ENCODE results near the gene CNRIP1.

The CNRIP1 gene

DNA sequence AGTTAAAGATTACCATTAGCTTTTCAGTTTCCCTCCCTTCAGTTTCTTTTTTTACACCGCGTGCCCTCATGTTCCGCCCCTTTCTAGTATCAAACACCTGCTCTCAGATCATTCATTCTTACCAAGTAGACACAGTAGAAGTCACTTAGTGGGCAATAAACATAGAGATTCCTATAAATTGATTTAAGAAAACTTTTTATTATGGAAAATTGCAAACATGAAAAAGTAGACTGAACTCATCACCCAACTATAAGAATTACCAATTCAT lies 21.2 kb upstream of the CNRIP1 start:
- TF ChIP-seq, protein P1, sequence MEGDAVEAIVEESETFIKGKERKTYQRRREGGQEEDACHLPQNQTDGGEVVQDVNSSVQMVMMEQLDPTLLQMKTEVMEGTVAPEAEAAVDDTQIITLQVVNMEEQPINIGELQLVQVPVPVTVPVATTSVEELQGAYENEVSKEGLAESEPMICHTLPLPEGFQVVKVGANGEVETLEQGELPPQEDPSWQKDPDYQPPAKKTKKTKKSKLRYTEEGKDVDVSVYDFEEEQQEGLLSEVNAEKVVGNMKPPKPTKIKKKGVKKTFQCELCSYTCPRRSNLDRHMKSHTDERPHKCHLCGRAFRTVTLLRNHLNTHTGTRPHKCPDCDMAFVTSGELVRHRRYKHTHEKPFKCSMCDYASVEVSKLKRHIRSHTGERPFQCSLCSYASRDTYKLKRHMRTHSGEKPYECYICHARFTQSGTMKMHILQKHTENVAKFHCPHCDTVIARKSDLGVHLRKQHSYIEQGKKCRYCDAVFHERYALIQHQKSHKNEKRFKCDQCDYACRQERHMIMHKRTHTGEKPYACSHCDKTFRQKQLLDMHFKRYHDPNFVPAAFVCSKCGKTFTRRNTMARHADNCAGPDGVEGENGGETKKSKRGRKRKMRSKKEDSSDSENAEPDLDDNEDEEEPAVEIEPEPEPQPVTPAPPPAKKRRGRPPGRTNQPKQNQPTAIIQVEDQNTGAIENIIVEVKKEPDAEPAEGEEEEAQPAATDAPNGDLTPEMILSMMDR (IDR thresholded peaks at IDR 0.05; ENCODE audit: low read depth, low read length): no peak

DNA sequence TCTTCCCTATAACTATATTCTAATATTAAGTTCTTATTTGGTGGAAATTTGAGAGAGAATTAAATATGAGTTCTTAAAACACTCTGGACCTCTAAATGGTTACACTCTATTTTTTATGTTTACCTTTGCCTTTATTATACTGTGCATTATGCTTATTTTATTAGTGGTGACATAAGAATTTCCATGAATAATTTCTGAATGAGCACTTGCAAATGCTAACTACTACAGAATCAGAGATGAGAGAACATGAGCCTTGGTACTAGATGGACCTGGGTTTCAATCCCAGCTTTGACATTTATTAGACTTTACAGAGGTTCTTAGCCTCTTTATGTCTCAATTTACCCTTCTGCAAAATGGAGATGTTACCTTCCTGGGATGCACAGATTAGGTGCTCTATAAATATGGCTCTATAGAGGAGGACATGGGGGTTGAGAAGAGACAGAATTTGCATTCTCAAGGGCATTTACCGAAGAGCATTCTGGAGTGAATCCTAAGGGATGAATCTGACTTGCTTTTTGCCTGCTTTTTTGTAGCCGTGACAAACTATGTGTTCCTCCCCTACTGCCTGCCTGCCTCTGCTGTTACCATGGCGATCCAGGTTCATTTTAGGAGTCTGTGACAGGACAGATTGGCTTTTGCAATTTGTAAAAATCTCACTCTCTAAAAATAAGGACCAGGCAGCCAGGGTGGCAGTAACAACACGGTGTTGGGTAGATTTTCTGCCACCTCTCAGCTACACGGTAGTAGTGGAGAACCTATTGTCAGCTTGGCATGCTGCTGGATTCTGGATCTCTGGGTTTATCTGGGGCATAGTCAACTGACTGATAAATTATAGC lies 20.7 kb upstream of the CNRIP1 start:
- in situ Hi-C loops (cut with HindIII; ENCODE audit: low sequenced_read_pairs): no loop called here
- no peak for DNase-seq (ENCODE audit: low read depth, low spot score)
- TF ChIP-seq, protein P1 (IDR thresholded peaks at IDR 0.05; ENCODE audit: low read depth, low read length): no peak
- H3K4me3 ChIP-seq (ENCODE audit: low read depth, low read length): no peak overlapping the region

More for the DNA sequence above, 21.2 kb upstream of the CNRIP1 start:
- H3K4me3 ChIP-seq (ENCODE audit: low read depth, low read length): no peak overlapping the region
- no peak for DNase-seq (ENCODE audit: low read depth, low spot score)
- in situ Hi-C loops (cut with HindIII; ENCODE audit: low sequenced_read_pairs): no loop called here

DNA sequence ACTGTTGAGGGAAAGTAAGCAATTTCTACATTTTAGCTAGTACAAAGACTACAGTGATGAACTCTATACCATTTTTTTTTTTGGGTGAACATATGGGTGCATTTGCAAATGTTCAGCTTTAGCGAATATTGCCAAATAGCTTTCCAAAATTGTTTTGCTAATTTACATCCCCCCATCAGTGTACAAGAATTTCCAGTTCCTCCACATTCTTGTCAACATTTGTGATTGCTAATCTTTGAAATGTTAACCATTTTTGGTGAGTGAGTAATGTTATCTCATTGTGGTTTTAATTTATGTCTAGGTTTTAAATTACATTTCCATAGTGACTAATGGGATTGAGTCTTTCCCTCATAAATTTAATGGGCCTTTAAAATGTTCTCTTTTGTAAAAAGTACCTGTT lies 16.4 kb upstream of the CNRIP1 start:
- H3K4me3 ChIP-seq (ENCODE audit: low read depth, low read length): no peak overlapping the region
- TF ChIP-seq, protein P1 (IDR thresholded peaks at IDR 0.05; ENCODE audit: low read depth, low read length): no peak
- DNase-seq (ENCODE audit: low read depth, low spot score): peak; percentile 65
- in situ Hi-C loops (cut with HindIII; ENCODE audit: low sequenced_read_pairs): no loop called here

DNA sequence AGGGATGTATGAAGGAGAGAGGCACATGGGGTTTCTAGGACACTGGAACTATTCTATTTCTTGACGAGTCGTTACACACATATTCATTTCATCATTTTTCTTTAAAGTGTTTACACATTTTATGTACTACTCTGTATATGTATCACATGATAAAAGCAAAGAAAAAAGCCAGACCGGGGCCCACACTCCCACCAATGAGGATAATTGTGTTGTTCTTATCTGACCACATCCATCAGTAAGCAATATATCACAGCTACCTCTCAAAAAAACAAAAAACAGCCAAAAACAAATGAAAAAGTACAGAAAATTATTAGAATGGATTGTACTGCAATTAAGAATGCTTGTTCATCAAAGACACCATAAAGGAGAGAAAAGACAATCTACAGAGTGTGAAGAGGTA lies 14.2 kb upstream of the CNRIP1 start:
- in situ Hi-C loops (cut with HindIII; ENCODE audit: low sequenced_read_pairs): no loop called here
- TF ChIP-seq, protein P1 (IDR thresholded peaks at IDR 0.05; ENCODE audit: low read depth, low read length): no peak
- DNase-seq (ENCODE audit: low read depth, low spot score): no peak
- no peak overlapping the region for H3K4me3 ChIP-seq (ENCODE audit: low read depth, low read length)

DNA sequence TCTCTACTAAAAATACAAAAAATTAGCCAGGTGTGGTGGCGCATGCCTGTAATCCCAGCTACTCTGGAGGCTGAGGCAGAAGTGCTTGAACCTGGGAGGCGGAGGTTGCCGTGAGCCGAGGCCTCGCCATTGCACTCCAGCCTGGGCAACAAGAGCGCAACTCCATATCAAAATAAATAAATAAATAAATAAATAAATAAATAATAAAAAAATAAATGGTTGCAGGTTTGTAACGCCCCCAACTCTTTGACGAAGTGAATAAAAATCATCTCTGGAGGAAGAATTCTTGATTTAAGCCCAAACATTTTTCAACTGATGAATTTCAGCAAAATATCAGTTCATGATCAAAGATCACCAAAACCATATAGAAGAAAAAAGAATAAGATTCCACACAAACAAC lies 13.3 kb upstream of the CNRIP1 start:
- TF ChIP-seq, protein P1 (IDR thresholded peaks at IDR 0.05; ENCODE audit: low read depth, low read length): no peak
- no peak overlapping the region for H3K4me3 ChIP-seq (ENCODE audit: low read depth, low read length)
- DNase-seq (ENCODE audit: low read depth, low spot score): no peak
- in situ Hi-C loops (cut with HindIII; ENCODE audit: low sequenced_read_pairs): no loop called here

DNA sequence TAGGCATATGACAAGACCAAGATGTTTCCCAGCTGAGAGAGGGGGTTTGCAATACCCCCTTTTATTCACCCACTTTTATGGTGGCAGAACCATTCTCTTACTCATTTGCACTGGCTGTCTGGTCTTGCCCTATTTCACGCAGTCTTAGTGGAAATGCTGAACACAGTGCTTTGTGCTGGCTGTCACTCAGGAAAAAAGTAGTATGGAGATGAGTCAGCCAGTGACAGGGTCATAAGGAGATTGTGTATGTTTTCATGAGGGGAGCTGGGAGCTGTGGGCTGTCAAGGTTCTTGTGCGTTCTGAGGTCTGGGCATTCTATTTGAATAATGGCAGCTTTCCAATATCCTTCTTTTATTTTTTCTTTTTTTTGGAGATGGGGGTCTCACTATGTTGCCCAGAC lies 10.9 kb upstream of the CNRIP1 start:
- H3K4me3 ChIP-seq (ENCODE audit: low read depth, low read length): no peak overlapping the region
- in situ Hi-C loops (cut with HindIII; ENCODE audit: low sequenced_read_pairs): no loop called here
- TF ChIP-seq, protein P1 (IDR thresholded peaks at IDR 0.05; ENCODE audit: low read depth, low read length): no peak
- peak; percentile 12 for DNase-seq (ENCODE audit: low read depth, low spot score)

Data from astrocyte of the spinal cord (primary cell).